Measurements from ENCODE around the gene SMYD3.

GRCh38 chr1:246283771-246284410, 223.2 kb downstream of the SMYD3 start:
- TF ChIP-seq, protein P1, sequence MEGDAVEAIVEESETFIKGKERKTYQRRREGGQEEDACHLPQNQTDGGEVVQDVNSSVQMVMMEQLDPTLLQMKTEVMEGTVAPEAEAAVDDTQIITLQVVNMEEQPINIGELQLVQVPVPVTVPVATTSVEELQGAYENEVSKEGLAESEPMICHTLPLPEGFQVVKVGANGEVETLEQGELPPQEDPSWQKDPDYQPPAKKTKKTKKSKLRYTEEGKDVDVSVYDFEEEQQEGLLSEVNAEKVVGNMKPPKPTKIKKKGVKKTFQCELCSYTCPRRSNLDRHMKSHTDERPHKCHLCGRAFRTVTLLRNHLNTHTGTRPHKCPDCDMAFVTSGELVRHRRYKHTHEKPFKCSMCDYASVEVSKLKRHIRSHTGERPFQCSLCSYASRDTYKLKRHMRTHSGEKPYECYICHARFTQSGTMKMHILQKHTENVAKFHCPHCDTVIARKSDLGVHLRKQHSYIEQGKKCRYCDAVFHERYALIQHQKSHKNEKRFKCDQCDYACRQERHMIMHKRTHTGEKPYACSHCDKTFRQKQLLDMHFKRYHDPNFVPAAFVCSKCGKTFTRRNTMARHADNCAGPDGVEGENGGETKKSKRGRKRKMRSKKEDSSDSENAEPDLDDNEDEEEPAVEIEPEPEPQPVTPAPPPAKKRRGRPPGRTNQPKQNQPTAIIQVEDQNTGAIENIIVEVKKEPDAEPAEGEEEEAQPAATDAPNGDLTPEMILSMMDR (IDR thresholded peaks at IDR 0.05) = no peak
- no peak for TF ChIP-seq POLR2A (IDR thresholded peaks at IDR 0.05; ENCODE audit: low read depth)
- no peak for TF ChIP-seq POLR2AphosphoS5 (IDR thresholded peaks at IDR 0.05)
